T-helper 1 cell treated with Interleukin-12 subunit alpha and Interleukin-12 subunit beta and Interleukin-4 antibody, amounts not matched to agents 30 ng/mL and 1 ng/mL, for 36 hours (primary cell): ENCODE results near the gene MVP. TPM values are rescaled to one million over a fixed set of nuclear protein-coding genes. Genes with fewer than 3 reads are reported as not detected.
"Not testable (repeated sequence)": the region's sequence is repeated elsewhere in the genome, so short reads cannot be mapped to it uniquely, and the experiment has no call there.

Experiments used
- intact Hi-C: fragments of 100-400 bp; cut with micrococcal nuclease; formaldehyde crosslinking; loops from one replicate; pipeline ENCODE4 v1.15.1; 2024
- total RNA-seq: library from RNA; stranded (reverse); gene quantifications from 2 replicates; pipeline ENCODE4 v1.2.3, GENCODE V29; 2022

The MVP gene
- total RNA-seq, 1 donor from 2014 or later: 268 TPM

DNA sequence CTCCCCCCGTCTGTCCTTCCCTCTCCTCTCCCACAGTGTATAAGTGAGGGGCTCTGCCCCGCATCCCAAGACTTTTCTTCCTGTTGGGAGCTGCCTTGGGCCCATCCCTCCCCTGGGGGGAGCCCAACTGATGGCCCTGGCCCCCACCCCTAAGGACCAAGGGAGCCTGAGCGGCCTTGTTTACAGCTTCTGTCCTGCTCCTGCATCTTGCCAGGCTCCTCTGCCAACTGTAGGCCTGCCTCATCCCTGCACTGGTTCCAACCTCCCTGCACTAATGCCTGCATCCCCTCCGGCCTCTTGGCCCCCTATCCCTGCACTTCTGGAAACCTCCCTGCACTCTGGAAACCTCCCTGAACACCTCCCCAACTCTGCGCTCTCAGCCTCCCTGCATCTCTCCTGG, 5.7 kb upstream of the MVP start:
- intact Hi-C loops: no loop called here

DNA sequence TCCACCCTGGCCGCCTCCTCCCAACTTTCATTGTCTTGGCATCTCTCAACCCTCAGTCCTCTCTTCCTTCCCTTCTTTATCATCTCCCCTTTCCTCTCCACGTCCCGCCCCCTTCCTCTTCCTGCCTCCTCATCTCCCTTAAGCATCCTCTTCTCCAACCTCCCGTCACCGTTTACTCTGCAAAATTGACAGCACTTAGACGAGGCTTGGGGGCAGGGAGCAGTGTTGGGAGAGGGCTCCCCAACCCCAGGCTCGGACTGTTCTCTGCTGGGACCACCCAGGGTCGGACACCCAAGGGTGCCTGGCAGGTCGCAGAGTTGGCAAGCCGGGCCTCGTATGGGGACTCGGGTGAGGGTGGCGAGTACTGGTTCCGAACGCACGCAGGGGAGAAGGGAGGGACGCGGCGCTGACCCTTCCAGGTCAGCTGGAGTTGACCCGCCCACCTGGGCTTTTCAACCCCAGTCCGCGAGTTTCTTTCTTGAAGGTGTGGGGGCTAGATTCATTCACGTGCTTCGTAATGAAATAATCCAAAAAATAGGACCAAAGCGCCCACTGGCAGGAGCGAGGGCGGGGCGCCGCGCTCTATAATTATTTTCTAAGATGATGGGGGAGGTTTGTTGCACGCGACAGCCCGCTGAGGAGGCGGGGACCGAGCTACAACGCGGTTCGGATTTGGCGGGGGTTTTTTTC, 5.1 kb upstream of the MVP start:
- intact Hi-C loops: no loop called here

DNA sequence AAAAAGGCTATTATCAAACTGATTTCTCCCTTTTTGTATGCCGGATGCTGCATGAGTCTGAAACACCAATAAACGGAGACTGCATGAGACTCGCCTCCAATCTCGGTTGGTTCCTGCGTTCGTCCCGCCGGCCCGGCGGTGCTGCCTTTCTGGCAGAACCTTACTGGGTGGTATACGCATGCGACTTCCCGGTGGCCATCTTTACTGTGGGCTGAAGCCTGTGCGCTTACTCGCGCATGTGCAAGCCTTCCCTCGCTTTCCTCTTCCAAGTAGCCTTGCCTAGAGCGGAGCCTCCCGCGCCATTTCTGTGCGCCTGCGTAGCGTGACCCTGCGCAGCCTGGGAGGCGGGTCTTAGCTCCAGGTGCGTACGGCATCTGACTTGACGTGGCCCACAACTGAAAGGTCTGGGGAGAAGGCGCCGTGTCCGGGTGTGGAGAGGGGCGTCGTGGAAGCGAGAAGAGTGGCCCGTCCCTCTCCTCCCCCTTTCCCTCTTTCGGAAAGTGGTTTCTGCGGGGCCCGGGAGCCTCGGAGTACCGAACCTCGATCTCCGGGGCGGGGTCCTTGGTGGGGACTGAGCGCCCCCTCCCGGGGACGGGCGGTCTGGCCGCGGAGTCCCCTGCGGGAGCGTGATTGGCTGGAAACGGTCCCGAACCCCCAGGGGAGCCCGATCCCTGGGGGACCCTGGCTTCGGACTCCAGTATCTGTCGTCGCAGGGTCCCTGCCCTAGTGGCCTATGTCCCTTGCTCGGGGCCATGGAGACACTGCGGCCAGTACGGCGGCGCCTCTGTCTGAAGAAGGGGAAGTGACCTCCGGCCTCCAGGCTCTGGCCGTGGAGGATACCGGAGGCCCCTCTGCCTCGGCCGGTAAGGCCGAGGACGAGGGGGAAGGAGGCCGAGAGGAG, 4.2 kb upstream of the MVP start, which contains the start of gene PAGR1:
Gene PAGR1 (plus strand): TSS at position 360 of the 901 bp plus-strand sequence. CDS start 374 bp downstream, at position 734.
- intact Hi-C loops: loop anchor here (1.0 to 2.0 kb wide), 8 partner anchors 9 to 842 kb away; partner anchors contain the start of genes CDIPT, FBRS, KIF22 and TAOK2

DNA sequence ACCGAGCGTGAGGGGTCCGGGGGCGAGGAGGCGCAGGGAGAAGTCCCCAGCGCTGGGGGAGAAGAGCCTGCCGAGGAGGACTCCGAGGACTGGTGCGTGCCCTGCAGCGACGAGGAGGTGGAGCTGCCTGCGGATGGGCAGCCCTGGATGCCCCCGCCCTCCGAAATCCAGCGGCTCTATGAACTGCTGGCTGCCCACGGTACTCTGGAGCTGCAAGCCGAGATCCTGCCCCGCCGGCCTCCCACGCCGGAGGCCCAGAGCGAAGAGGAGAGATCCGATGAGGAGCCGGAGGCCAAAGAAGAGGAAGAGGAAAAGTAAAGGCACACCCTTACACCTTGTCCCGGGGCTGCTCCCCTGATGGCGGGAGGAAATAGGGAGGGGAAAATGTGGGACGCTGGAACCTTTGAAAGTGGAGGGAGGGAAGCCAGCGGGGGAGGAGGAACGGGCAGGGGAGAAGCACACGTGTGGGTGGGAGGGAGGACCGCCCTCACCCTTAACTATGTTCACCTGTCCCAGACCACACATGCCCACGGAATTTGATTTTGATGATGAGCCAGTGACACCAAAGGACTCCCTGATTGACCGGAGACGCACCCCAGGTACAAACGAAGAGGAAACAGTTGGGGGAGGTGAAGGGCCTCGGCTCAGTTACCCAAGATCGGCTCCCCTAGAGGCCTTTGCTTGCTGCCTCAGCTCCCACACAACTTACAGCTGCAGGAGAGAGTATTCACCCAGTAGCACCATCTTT, 3.4 kb upstream of the MVP start:
- intact Hi-C loops: loop anchor here (1.0 to 2.0 kb wide), 8 partner anchors 8 to 841 kb away; partner anchors contain the start of genes CDIPT, FBRS, KIF22 and TAOK2

DNA sequence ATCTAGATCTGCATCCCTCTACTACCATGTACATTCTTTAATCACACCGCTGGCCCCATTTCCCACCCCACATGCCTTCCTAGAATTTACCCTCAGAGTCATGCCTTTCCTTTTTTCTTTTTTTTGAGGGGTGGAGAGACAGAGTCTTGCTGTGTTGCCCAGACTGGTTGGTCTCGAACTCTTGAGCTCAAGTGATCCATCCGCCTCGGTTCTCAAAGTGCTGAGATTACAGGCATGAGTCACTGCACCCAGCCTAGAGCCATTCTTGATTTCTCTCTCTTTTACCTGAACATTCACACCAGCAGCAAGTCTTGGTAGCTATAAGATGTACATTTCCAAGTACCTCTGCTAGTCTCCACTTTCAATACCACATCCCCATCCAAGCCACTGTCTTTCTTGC, 2.2 kb upstream of the MVP start:
- intact Hi-C loops: no loop called here

DNA sequence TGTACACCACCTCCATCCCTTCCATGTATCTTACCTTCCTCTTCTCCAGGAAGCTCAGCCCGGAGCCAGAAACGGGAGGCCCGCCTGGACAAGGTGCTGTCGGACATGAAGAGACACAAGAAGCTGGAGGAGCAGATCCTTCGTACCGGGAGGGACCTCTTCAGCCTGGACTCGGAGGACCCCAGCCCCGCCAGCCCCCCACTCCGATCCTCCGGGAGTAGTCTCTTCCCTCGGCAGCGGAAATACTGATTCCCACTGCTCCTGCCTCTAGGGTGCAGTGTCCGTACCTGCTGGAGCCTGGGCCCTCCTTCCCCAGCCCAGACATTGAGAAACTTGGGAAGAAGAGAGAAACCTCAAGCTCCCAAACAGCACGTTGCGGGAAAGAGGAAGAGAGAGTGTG, 756 bp upstream of the MVP start:
- intact Hi-C loops: no loop called here

DNA sequence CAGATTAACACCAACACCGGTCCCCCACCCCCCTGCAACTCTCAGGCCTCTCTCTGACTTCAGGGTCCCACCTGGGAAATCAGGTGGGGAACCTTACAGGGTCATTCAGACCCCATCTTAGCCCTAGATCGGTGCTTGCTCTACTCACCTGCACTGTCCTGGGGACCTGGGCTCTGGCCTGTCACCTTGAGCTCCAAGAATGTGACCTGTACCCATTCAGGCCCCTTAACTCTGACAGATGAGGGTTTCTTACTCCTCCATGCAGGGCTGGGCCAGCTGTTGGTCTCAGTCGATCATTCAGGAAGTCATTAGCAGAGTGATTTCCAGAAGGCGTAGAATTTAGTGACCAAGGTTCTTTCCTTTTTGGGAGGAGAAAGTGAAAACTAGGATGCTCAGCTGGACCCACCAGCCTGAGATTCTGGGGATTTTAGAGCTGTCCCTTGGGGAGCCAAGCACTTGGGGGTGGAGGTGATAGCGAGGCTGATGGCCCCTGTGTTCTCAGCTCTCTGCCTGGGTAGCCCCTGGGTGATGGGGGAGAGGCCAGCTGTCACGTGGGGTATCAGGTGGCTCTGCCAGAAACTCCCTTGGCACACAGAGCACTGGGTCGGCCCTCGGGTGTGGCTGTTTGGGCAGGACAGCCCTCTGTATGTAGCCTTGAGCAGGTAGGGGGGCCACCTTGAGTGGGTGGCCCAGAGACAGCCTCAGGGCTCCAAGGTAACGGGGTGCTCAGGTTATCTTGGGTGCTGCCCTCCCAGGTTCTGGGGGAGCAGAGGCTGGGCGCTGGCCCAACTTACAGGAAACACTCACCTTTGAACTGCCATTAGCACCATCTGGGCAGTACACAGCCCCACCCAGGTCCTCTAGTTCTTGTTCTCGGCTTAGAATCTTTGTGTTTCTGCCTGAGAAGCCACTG, 724 bp downstream of the MVP start:
- intact Hi-C loops: loop anchor here (1.0 to 10.0 kb wide), 7 partner anchors 16 to 208 kb away; partner anchors contain the start of genes C16orf54, CDIPT, KCTD13 and TMEM219

DNA sequence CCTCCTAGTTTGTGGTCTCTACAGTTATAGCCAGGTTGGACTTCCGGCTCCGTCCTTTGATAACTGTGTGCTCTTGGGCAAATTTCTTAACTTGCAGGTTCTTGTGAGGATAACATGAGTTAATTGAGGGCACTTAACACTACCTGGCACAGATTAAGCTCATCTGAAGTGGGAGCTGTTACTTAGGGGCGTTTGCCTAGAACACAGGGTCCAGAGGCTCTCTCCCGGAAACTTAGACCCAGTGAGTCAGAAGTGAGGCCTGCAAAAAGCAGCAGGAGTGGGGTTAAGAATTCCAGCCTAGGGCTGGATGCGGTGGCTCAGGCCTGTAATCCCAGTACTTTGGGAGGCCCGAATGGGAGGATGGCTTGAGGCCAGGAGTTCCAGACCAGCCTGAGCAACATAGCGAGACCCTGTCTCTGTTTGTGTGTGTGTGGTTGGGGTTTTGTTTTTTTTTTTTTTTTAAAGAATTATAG, 1.4 kb downstream of the MVP start:
- intact Hi-C loops: loop anchor here (2.0 to 10.0 kb wide), 5 partner anchors 17 to 209 kb away; partner anchors contain the start of genes C16orf54, KCTD13 and TMEM219

DNA sequence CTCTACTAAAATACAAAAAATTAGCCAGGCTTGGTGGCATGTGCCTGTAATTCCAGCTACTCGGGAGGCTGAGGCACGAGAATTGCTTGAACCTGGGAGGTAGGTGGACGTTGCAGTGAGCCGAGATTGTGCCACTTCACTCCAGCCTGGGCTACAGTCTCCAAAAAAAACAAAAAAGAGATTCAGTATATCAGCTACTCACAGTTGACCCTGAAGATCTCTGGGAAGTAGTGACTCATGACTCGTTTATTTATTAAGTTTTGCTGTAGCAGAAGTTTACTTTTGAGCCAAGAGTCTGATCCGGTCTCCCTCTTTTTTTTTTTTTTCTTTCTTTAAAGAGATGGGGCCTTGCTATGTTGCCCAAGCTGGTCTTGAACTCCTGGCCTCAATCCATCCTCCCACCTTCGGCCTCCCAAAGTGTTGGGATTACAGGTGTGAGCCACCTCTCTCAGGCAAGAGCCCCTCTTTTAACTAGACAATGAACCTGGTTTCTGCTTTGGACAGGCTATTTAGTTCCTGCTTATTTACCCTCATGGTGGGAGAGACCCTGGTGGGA, 4.4 kb downstream of the MVP start:
- intact Hi-C loops: loop anchor here (1.0 to 10.0 kb wide), 3 partner anchors 8 to 198 kb away; partner anchors contain the start of genes C16orf92, KCTD13 and PAGR1

DNA sequence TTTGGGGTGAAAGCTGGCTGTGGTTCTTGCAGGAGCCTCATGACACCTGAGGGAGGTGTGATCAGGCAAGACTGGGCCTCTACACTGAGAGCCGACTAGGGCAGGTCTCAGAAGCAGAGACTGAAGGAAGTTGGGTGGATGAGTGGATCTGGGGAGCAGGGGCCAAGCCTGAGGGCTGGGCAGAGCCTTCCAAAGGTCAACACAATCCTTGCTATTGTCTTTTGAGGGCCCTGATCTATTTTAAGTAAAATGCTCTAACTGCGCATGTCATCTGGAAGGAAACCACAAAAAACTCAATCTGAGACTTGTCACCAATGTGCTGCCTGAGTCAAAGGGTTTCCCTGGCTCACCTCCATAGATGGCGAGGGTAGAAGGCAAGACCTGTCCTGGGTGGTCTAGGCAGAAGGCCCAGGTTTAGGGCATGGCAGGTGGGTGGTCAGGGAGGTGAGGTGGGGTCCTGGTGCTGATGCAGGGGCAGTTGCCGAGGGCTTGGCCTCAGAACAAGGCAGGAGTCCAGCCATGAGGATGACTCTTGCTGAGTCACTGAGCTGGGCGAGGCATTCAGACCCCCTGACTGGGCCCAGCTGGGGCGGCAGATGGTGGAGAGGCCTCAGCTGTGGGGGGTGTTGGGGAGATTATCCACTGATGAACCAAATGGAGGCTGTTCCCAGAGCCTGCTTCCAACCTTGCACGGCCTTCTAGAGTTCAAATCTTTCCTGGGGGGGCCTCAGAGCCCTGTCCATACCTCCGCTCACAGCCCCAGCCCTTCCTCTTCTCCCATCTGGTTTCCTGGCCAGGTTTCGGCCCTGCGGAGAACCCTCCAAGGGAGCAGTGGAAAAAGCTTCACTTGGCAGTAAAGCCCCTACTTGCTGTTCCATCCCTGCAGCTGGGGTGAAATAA, 5.1 kb downstream of the MVP start:
- intact Hi-C loops: loop anchor here (1.0 to 10.0 kb wide), 3 partner anchors 9 to 197 kb away; partner anchors contain the start of genes C16orf92, KCTD13 and PAGR1

DNA sequence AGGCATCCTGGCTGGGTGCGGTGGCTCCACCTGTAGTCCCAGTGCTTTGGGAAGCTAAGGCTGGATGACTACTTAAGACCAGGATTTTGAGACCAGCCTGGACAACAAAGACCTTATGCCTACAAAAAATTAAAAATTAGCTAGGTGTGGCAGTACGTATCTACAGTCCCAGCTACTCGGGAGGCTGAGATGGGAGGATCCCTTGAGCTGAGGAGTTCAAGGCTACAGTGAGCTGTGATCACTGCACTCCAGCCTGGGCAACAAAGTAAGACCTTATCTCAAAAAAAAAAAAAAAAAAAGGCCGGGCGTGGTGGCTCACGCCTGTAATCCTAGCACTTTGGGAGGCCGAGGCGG, 6.1 kb downstream of the MVP start:
- intact Hi-C loops: loop anchor here (5.0 to 10.0 kb wide), 2 partner anchors 98 to 196 kb away; partner anchors contain the start of genes C16orf92 and KCTD13

DNA sequence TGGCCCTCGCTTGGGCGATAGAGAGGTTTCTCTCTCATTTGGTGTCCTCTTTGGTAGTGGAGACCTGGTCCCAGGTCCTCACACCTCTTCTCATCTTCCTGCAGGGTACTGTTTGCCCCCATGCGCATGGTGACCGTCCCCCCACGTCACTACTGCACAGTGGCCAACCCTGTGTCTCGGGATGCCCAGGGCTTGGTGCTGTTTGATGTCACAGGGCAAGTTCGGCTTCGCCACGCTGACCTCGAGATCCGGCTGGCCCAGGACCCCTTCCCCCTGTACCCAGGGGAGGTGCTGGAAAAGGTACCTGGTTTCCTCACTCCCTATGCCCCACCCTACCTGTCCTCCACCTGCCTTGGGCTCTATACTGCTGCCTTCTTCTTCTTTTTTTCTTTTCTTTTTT, 10.5 kb downstream of the MVP start:
- intact Hi-C loops: no loop called here

DNA sequence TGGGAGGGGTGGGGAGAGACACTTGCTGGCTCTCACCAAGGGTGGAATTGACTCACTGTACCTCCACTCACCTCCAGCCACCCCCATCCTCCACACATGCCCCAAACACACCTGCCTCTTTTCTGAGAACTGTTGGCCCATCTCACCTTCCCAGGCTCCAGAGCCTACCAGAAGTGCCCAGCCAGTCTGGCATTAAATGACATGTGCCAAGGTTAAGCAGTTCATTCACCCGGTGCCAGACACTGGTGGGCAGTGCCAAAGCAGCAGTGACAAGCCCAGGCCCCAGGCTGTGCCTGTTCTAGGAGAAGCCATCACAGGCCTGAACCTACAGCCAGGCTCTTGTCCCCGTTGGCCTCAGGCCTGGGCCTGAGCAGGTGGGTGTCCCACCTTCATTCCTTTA, 11.2 kb downstream of the MVP start:
- intact Hi-C loops: no loop called here

DNA sequence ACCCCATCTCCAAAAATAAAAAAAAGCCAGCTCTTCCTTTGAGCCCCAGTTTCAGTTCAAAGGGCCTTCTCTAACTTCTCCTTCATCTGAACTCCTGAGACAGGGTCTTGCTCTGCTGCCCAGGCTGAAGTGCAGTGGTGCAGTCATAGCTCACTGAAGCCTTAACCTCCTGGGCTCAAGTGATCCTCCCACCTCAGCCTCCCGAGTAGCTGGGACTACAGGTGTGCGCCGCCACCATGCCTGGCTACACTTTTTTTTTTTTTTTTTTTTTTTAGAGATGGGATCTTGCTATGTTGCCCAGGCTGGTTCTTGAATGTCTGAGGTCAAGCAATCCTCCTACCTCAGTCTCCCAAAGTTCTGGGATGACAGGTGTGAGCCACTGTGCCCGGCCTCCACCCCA, 13.0 kb downstream of the MVP start:
- intact Hi-C loops: not testable (repeated sequence)

DNA sequence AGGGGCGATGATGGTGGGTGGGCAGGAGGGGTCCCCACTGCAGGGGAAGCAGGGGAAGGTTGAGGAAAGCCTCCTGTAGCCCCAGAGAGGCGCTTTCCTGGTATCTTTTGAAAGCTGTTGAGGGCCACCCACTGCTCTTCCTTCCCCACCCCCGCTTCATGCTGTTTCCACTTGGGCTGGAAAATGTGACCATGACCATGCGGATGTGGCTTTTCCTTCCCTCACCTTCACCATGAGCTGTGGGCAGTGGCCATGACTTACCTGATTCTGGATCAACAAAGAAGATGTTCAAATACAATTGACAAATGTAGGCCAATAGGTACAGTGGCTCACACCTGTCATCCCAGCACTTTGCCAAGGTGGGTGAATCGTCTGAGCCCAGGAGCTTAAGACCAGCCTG, 13.8 kb downstream of the MVP start:
- intact Hi-C loops: no loop called here

DNA sequence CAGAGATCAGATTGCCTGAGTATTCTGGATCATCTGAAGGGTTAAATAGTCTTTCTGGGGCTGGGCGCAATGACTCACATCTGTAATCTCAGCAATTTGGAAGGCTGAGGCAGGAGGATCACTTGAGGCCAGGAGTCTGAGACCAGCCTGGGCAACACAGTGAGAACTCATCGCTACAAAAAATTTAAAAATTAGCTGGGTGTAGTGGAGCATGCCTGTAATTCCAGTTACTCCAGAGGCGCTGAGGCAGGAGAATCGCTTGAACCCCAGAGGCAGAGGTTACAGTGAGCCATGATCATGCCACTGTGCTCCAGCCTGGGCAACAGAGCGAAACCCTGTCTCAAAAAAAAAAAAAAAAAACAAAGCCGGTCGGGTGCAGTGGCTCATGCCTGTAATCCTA, 15.7 kb downstream of the MVP start:
- intact Hi-C loops: no loop called here

DNA sequence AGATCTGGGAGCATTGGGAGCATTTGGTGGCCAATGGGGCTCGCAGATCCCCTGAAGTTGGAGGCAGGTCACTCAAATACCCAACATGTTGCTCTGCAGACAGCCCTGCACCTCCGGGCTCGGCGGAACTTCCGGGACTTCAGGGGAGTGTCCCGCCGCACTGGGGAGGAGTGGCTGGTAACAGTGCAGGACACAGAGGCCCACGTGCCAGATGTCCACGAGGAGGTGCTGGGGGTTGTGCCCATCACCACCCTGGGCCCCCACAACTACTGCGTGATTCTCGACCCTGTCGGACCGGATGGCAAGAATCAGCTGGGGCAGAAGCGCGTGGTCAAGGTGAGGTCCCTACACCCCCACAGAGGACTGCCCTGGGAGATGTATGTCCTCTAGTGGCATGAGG, 16.4 kb downstream of the MVP start:
- intact Hi-C loops: no loop called here

DNA sequence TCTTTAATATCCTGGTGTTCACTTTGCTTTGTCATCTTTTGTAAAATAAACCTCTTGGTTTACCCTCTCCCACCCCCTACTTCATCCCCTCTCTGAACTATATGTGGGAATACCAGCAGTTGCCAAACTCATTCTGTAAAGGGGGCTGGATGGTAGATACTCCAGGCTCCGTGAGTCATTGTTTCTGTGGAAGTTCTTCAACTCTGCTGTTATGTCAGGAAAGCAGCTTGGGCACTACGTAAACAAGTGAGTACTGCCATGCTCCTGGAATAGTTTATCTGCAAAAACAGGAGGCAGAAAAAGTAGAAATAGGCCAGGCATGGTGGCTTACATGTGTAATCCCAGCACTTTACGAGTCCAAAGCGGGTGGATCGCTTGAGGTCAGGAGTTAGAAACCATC, 17.6 kb downstream of the MVP start:
- intact Hi-C loops: no loop called here

DNA sequence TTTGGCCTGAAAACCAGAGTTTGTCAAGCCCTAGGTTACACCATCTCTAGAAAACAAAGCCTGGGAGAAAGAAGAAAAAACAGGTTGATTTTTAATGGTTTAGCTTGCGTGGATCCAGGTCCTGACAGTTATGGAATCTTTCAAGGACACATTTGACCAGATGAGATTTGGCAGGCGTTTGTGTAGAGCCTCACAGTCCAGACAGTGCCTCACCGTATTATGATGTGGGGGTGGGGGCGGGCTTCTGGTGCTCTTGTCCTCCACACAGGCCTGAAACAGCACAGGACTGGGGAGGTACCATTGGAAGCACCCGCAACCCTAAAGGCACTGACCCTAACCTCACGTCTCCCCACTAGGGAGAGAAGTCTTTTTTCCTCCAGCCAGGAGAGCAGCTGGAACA, 19.6 kb downstream of the MVP start:
- intact Hi-C loops: no loop called here
